Upper lobe of left lung (tissue), 4 donors: ENCODE measurements around the gene SBK2.

ENCODE experiments used
- EP300 ChIP-seq, 4 donors: sonication (generic); formaldehyde crosslinking; IDR thresholded peaks; one replicate each; pipeline ENCODE4 v1.5.1; 2017; ENCODE audit warnings: antibody characterized with exemption in 4 of 4, control low read depth in 2 of 4
- POLR2A ChIP-seq, 4 donors: fragments of 450-650 bp; IDR thresholded peaks; one replicate each; pipeline ENCODE4 v1.5.1; 2016 to 2017; ENCODE audit warnings: antibody characterized with exemption in 4 of 4, mild to moderate bottlenecking in 2 of 4
- POLR2AphosphoS5 ChIP-seq, 2 donors: sonication (generic); formaldehyde crosslinking; IDR thresholded peaks; one replicate each; pipeline ENCODE4 v1.5.1; 2017; ENCODE audit warnings: antibody characterized with exemption in 2 of 2
- TF ChIP-seq, protein P1 (sequence below), 6 experiments: fragments of 450-650 bp in 4 of 6; fragments of 200-600 bp in 2 of 6; sonication (generic) in 2 of 6; IDR thresholded peaks; one replicate each; pipeline ENCODE4 v1.5.1; 2016 to 2019; ENCODE audit warnings: antibody characterized with exemption in 6 of 6

DNA sequence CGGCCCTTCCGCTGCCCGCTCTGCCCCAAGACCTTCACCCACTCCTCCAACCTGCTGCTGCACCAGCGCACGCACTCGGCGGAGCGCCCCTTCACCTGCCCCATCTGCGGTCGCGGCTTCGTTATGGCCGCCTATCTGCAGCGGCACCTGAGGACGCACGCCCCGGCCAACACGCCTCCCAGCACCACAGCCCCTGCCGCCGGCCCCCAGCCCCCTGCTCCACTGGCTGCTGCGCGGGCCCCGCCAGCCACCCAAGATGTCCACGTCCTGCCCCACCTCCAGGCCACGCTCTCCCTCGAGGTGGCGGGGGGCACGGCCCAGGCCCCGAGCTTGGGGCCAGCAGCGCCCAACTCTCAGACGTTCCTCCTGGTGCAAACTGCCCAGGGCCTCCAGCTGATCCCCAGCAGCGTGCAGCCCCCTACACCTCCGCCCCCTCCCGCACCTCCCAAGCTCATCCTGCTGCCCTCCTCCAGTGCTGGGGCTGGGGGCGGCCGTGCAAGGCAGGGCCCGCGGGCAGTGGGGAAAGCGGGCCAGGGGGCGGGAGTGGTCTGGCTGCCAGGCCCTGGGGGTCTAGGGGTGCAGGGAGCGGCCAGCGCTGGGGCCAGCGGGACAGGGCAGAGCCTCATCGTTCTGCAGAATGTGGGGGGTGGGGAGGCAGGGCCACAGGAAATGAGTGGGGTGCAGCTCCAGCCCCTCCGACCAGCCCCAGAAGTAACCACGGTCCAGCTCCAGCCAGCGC lies 53.8 kb downstream of the SBK2 start:
- TF ChIP-seq, protein P1, sequence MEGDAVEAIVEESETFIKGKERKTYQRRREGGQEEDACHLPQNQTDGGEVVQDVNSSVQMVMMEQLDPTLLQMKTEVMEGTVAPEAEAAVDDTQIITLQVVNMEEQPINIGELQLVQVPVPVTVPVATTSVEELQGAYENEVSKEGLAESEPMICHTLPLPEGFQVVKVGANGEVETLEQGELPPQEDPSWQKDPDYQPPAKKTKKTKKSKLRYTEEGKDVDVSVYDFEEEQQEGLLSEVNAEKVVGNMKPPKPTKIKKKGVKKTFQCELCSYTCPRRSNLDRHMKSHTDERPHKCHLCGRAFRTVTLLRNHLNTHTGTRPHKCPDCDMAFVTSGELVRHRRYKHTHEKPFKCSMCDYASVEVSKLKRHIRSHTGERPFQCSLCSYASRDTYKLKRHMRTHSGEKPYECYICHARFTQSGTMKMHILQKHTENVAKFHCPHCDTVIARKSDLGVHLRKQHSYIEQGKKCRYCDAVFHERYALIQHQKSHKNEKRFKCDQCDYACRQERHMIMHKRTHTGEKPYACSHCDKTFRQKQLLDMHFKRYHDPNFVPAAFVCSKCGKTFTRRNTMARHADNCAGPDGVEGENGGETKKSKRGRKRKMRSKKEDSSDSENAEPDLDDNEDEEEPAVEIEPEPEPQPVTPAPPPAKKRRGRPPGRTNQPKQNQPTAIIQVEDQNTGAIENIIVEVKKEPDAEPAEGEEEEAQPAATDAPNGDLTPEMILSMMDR (IDR thresholded peaks at IDR 0.05), result no peak
- TF ChIP-seq POLR2A (IDR thresholded peaks at IDR 0.05) (no peak), EP300 (IDR thresholded peaks at IDR 0.05) (no peak), POLR2AphosphoS5 (IDR thresholded peaks at IDR 0.05) (no peak)
